Medulla oblongata (tissue), 1 donor: ENCODE measurements around the gene CD8B.
A peak's percentile ranks its signal among the peaks of the same experiment; 100 is the strongest.
"Not testable (repeated sequence)": the region's sequence is repeated elsewhere in the genome, so short reads cannot be mapped to it uniquely, and the experiment has no call there.

Source experiments
- DNase-seq: peaks from one replicate; pipeline ENCODE4 v3.0.0-alpha.2; 2015; ENCODE audit errors: extremely low spot score

Gene CD8B

DNA sequence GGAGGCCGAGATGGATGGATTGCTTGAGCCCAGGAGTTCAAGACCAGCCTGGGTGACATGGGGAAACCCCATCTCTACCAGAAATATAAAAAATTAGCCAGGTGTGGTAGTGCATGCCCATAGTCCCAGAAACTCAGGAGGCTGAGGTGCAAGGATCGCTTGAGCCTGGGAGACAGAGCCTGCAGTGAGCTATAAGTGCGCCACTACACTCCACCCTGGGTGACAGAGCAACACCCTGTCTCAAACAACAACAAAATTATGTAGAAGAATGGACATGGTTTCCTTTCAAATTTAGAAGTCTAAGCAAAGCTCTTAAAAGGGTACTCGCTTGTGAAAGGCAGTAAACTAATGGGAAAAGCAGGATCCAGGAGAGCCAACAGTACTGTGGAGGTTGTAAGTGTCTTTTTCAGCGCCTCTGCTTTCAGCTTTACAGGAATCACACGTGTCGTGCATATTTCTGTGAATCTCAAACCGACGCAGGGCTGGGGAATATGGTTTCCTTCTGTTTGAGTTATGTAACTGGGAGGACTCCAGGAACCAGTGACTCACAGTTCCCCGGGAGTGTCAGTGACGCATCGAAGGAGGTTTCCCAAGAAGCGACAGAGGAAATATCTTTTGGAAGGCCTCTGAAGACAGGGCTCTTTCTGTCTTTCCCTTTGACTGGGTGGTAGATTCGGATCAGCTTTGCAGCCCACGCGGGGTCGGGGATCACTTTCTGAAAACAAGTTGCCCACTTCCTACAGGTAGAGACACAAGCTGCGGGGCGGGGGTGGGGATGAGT, 24.6 kb downstream of the CD8B start:
- DNase-seq = not testable (repeated sequence)

DNA sequence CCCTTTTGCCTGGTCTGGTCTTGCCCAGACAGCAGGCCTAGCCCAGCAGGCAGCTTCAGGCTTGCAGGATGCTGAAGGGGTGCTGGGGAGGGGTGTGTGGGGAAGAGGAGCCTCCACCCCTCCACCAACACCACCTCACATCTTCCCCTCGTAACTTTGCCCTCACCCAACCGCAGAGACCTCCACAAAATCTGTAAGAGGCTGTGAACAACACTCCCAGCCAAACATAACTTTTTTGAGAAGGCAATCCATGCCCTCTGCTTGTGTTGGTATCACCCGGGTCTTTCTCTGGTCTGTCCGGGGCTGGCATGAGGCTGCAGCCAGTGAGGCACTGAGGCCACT, 26.2 kb downstream of the CD8B start:
- not testable (repeated sequence) for DNase-seq

- no peak for DNase-seq
Measured at GRCh38 chr2:86833315-86833714, 28.4 kb downstream of the CD8B start.

- no peak for DNase-seq
Measured at GRCh38 chr2:86832334-86833096, 29.2 kb downstream of the CD8B start.

- no peak for DNase-seq
Measured at GRCh38 chr2:86831537-86831936, 30.1 kb downstream of the CD8B start.

DNA sequence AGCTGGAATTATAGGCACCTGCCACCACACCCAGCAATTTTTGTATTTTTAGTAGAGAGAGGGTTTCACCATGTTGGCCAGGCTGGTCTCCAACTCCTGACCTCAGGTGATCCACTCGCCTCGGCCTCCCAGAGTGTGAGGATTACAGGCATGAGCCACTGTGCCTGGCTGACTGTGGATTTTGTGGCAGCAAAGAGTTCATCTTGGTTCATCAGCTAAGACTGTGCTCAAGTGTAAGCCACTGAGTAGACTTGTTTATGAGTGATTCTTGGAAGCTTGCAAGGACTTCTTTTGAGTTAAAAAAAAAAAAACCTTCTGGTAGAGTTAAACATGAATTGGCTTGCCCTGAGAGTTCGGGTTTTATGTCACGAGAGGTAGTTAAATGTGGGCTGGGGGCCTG, 34.7 kb downstream of the CD8B start:
- no peak for DNase-seq

- DNase-seq = no peak
Measured at GRCh38 chr2:86825693-86826381, 35.8 kb downstream of the CD8B start.

GRCh38 chr2:86825036-86825692, 36.5 kb downstream of the CD8B start:
- DNase-seq = no peak

DNA sequence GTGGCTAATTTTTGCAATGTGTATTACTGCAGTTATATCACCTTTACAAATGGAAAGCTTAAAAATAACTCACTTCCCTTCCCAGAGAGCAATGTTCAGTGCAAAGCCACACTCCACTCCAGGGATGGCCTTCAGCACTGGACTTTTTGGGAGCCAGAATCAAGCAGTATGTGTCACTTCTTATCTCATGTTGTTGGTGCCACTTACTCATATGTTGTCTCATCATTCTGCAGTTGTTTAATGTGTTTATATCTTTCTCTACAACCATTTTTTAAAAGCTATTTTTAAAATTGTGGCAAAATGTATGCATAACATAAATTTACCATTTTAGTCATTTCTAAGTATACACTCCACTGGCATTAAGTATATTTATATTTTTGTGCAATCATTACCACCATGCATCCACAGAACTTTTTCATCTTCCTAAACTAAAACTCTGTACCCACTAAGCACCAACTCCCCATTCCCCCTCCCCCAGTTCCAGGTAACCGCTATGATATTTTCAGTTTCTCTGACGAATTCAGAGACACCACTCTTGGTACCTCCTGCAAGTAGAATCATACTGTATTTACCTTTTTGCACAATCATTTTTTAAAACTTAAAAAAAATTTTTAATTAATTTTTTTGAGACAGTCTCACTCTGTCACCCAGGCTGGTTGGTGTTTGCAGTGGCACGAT, 38.9 kb downstream of the CD8B start:
- no peak for DNase-seq

- DNase-seq = no peak
Measured at GRCh38 chr2:86821842-86822241, 39.8 kb downstream of the CD8B start.

DNA sequence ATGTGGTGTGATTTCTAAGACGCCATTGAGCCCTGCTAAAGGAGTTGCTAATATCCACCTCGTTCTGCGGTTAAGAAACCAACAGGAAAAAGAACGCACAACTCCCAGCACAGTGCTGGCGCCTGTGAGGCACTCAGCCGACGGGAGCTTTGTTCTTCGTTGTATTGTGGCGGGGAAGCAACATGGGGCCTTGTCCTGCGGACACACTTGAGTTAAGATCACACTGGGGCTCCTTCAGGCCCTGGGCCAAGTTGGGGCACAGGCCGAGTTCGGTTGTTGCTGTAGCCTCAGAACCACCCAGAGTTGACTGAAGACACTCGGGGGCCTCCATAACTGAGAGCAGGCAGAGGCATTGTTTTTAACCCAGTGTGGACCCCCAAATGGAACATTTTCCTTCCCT, 40.4 kb downstream of the CD8B start:
- DNase-seq = no peak

DNA sequence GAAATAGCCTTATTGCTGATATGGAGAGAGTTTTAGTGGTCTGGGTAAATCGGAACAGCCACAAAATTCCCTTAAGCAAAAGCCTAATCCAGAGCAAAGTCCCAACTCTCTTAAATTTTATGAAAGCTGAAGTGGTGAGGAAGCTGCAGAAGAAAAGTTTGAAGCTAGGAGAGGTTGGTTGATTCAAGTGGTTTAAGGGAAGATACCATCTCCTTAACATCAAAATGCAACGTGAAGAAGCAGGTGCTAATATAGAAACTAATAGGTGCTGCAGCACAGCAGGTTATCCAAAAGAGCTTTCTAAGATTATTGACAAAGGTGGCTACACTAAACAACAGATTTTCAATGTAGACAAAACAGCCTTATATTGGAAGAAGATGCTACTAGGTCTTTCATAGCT, 42.7 kb downstream of the CD8B start:
- DNase-seq = no peak

DNA sequence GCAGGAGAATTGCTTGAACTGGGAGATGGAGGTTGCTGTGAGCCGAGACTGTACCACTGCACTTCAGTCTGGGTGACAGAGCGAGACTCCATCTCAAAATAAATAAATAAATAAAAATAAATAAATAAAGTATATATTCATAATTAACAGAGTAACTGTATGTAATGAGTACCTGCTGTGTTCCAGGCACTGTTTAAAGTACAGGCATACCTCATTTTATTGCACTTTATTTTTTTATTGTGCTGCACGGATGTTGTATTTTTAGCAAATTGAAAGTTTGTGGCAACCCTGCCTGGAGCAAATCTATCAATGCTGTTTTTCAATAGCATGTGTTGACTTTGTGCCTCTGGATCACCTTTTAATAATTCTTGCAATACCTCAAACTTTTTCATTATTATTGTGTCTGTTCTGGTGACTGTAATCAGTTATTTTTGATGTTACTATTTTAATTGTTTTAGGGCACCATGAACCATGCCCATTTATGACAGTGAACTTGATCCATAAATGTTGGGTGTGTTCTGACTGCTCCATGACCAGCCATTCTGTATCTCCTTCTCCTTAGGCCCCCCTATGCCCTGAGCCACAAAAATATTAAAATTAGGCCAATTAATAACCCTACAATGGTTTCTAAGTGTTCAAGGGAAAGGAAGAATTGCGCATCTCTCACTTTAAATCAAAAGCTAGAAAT, 43.4 kb downstream of the CD8B start:
- DNase-seq = no peak

- no peak for DNase-seq
Measured at GRCh38 chr2:86815611-86816010, 46.1 kb downstream of the CD8B start.

GRCh38 chr2:86809481-86810121, 52.1 kb downstream of the CD8B start:
- no peak for DNase-seq

DNA sequence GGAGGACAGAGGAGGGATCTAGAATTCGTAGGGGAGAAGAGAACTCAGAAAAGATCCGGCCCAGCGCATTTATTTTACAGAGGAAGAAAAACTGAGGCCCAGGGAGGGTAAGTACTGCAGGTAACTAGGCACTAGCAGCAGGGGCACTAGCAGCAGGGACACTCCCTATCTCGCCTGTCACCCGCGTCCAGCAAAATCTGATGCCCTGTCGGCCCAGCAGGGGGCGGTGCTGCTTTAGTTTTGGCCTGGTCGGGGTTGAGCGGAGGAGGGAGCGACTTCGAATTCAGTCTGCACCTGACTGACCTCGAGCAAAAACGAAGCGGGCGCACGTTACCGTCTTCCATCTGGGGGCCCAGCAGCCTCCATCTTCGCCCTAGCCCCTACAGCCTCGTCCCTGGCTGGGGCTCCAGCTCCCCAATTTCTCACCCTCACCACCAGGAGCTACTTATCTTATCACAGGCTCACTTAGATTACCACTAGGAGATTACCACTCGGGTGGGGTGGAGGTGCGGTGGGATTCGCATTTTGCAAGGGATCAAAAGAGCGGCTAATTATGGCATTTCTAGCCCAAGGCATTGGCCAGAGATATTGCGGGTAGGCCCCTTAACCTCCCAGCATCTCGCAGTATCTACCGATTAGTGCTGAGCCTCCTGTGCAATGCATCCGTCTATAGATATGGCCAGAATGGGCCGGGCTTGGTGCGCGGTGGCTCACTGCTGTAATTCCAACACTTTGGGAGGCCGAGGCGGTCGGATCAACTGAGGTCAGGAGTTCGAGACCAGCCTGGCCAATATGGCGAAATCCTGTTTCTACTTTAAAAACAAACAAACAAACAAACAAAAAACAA, 53.1 kb downstream of the CD8B start:
- DNase-seq = peak; percentile 86

GRCh38 chr2:86807468-86808275, 54.0 kb downstream of the CD8B start:
- DNase-seq = no peak

- no peak for DNase-seq
Measured at GRCh38 chr2:86807133-86807467, 54.6 kb downstream of the CD8B start.
